Prostate gland (tissue), 2 donors: ENCODE results near the gene NAB1.

ENCODE experiments used
- POLR2A ChIP-seq: fragments of 450-650 bp; IDR thresholded peaks from one replicate; pipeline ENCODE4 v1.6.1; 2016; ENCODE audit warnings: antibody characterized with exemption, mild to moderate bottlenecking
- POLR2AphosphoS5 ChIP-seq: sonication (generic); formaldehyde crosslinking; IDR thresholded peaks from one replicate; pipeline ENCODE4 v1.6.1; 2017; ENCODE audit warnings: antibody characterized with exemption
- TF ChIP-seq, protein P1 (sequence below), 4 experiments: fragments of 200-600 bp in 2 of 4; fragments of 450-650 bp in 2 of 4; sonication (generic) in 2 of 4; IDR thresholded peaks; 1 replicate in 3 of 4; 2 replicates in 1 of 4; pipeline ENCODE4 v1.5.1; 2016 to 2019; ENCODE audit warnings: antibody characterized with exemption in 4 of 4, mild to moderate bottlenecking in 2 of 4, moderate library complexity in 2 of 4

DNA sequence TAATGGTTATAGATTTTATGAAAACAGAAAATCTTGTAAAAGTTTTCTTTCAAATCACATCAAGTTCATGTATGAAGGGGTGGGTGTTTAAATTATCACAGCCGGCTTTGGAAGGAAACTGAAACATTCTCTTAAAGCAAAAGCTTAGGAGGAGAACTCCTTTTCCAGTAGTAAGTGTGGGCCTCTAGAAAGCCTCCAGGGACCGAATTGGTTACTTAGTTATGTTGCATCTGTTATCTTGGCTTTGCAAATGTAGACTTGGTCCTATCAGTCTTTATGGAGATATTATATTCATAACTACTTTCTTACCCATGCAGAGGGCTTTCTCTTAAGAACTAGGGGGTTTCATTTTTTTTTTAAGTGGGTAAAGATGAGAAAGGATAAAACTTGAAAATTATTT is 7.4 kb downstream of the NAB1 start:
- TF ChIP-seq POLR2AphosphoS5, result no peak
- TF ChIP-seq, protein P1, sequence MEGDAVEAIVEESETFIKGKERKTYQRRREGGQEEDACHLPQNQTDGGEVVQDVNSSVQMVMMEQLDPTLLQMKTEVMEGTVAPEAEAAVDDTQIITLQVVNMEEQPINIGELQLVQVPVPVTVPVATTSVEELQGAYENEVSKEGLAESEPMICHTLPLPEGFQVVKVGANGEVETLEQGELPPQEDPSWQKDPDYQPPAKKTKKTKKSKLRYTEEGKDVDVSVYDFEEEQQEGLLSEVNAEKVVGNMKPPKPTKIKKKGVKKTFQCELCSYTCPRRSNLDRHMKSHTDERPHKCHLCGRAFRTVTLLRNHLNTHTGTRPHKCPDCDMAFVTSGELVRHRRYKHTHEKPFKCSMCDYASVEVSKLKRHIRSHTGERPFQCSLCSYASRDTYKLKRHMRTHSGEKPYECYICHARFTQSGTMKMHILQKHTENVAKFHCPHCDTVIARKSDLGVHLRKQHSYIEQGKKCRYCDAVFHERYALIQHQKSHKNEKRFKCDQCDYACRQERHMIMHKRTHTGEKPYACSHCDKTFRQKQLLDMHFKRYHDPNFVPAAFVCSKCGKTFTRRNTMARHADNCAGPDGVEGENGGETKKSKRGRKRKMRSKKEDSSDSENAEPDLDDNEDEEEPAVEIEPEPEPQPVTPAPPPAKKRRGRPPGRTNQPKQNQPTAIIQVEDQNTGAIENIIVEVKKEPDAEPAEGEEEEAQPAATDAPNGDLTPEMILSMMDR (IDR thresholded peaks at IDR 0.05), result no peak
- no peak for TF ChIP-seq POLR2A
